Measurements from ENCODE around the gene MICAL1. TPM values are rescaled to one million over a fixed set of nuclear protein-coding genes. Genes with fewer than 3 reads are reported as not detected.

MICAL1 gene
- polyA plus RNA-seq (ENCODE audit: insufficient read length in 3 of 3), result 10 to 100 TPM; 23.2 to 32.8 (median 29.2) TPM
- long read RNA-seq, donor 1, result 0 reads
- long read RNA-seq, donor 2, partial matches to known transcripts, result 0 of 1 reads
- long read RNA-seq, donor 2, other reads (novel, unspliced or antisense), result 0 of 1 reads
- long read RNA-seq, donor 3, partial matches to known transcripts, result 5 of 6 reads
- long read RNA-seq, donor 3, other reads (novel, unspliced or antisense), result 0 of 6 reads
- long read RNA-seq, donor 4, partial matches to known transcripts, result 0 of 1 reads
- long read RNA-seq, donor 4, other reads (novel, unspliced or antisense), result 0 of 1 reads
- long read RNA-seq, donor 5, result 0 reads
- long read RNA-seq, donor 6, result 0 reads
- long read RNA-seq, donor 7, result 0 reads
- long read RNA-seq, donor 8, result 0 reads
- long read RNA-seq, donor 9, partial matches to known transcripts, result 0 of 1 reads
- long read RNA-seq, donor 9, other reads (novel, unspliced or antisense), result 0 of 1 reads
- long read RNA-seq, donor 10, result 0 reads
- long read RNA-seq, donor 11, result 0 reads
- long read RNA-seq, donor 12, result 0 reads
- long read RNA-seq, donor 13, result 0 reads
- long read RNA-seq, donor 14, result 0 reads
- long read RNA-seq, donor 15, result 0 reads
- long read RNA-seq, donor 16, result 0 reads

DNA sequence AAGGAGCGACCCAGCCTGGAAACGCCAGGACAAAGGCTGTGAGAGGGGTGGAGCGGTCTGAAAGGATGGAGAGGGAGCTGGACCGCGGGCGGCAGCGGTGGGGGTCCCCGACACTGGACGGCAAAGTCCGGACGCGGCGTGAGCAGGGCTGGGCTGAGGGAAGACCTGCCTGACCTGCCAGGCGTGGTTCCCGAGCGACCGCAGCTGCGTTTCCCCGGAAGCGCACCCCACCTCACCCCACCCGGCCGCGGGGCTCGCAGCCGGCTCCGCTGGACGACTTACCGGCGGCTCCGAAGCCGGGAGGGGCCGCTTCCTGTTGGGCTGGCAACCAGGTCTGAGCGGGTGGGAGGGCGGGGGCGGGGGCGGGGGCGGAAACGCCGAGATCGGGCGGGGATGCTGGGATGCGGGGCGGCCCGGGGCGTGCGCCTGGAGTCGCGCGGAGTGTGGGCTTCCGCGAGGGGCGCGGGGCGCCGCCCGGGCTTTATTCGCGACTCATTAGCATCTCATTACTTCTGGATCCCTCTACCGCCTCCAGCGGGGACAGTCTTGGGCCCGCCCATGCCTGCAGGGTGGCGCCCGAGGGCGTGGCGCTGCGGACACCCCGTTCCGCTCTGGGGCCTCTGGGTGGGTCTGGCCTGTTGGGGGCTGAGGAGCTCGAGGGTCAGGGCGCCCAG is at the start of gene MICAL1:
Gene MICAL1, minus strand, starts transcription at position 336 of the 674 bp plus-strand sequence. CDS start 1,576 bp downstream, outside the sequence.
- peak in 3 of 11 donors; percentile 38 to 48 (median 38) for DNase-seq (ENCODE audit: extremely low read depth in 1 of 11, low read depth in 9 of 11, low spot score in 4 of 11)

DNA sequence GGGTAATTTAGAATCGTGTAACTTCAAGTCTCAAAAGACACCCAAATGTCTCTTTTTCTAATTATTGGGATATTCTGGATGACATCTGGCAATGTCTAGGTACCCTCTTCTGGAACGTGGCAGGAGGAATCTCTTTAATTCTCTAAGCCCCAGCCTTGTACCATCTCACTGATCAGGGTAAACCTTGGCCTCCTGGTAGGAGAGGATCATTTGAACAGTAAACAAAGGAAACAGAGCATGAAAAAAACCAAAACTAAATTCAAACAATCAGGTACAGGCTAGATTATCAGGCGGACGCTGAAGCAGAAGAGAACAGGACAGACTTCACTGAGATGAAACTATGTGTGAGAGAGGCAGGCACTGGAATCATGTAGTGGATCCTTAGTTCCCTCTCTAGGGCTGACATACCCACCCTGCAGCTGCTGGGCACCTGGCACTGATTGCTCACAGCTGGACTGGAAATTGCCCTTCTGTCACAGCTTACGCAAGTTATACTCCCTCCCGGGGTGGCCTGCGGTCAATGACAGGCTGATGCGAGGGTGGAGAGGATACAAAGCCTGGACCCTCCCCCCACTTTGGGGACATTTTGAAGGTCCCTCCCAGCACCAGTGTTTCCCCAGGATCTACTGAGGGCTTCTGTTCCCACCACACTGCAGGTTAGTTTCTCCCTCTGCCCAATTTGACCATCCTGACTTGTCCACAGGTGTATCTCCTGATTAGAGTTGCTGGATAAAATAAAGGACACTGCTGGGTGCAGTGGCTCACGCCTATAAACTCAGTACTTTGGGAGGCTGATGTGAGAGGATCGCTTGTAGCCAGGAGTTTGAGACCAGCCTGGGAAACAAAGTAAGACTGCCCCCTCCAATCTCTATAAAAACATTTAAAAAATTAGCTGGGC is 48.0 kb upstream of the MICAL1 start:
- DNase-seq (ENCODE audit: extremely low read depth in 1 of 11, low read depth in 9 of 11, low spot score in 4 of 11), result peak in 1 of 11 donors; percentile 27

- no peak for DNase-seq (ENCODE audit: extremely low read depth in 1 of 11, low read depth in 9 of 11, low spot score in 4 of 11)
Observed at GRCh38 chr6:109498936-109499335, 43.4 kb upstream of the MICAL1 start.

GRCh38 chr6:109498052-109498451 is 42.5 kb upstream of the MICAL1 start:
- no peak for DNase-seq (ENCODE audit: extremely low read depth in 1 of 11, low read depth in 9 of 11, low spot score in 4 of 11)

GRCh38 chr6:109496036-109496772 is 40.6 kb upstream of the MICAL1 start:
- no peak for DNase-seq (ENCODE audit: extremely low read depth in 1 of 11, low read depth in 9 of 11, low spot score in 4 of 11)

- no peak for DNase-seq (ENCODE audit: extremely low read depth in 1 of 11, low read depth in 9 of 11, low spot score in 4 of 11)
Observed at GRCh38 chr6:109493865-109494264, 38.3 kb upstream of the MICAL1 start.

DNA sequence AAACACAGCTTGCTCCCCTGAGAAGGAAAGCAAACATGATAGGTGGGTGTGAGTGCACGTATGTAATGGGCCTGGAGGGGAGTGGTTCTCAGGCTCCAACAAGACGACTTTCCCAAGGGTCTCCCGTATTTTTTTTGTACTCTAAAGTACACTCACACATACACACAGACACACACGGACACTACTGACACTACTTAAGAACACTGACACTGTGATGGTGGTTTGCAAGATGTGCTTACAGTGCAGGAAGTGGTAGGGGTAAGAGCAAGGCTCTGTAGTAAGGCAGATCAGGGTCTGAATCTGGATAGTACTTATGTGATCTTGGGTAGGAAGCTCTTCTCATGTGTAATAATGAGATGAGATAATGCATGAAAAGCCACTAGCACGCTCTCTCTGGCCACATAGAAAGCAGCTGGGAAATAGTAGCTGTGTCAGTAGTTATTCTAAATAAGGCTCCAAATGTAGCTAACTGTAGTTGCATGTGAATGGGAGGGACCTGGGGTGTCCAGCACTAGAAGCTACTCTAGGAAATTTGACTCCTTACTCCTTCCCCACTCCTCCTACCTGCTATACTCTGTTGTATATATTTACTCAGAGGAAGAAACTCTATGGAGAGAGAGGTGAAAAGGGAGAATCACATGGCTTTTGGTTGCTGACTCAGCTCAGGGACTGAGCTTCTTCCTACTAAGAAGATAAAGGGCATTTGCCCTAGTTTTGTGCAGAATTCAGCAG is 35.8 kb upstream of the MICAL1 start:
- DNase-seq (ENCODE audit: extremely low read depth in 1 of 11, low read depth in 9 of 11, low spot score in 4 of 11), result no peak

- no peak for DNase-seq (ENCODE audit: extremely low read depth in 1 of 11, low read depth in 9 of 11, low spot score in 4 of 11)
Observed at GRCh38 chr6:109490713-109491112, 35.1 kb upstream of the MICAL1 start.

DNA sequence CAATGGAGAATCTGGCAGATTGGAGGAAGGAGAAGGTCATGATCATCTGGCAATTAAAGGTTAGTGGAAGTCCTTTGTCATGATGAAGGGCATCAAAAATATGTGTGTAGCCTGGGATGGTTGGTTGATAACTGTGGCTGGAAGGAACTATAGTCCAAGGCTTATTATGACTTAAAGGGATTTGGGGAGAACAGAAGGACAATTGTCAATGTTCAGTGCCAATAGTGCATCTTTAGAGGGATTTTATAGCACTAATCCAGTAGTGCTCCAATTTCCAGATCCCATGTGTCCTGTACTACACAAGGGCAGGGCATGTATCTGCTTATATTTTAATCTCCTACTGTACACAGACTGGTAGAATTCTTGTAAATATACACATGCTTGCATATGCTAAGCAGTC is 32.4 kb upstream of the MICAL1 start:
- DNase-seq (ENCODE audit: extremely low read depth in 1 of 11, low read depth in 9 of 11, low spot score in 4 of 11), result no peak

DNA sequence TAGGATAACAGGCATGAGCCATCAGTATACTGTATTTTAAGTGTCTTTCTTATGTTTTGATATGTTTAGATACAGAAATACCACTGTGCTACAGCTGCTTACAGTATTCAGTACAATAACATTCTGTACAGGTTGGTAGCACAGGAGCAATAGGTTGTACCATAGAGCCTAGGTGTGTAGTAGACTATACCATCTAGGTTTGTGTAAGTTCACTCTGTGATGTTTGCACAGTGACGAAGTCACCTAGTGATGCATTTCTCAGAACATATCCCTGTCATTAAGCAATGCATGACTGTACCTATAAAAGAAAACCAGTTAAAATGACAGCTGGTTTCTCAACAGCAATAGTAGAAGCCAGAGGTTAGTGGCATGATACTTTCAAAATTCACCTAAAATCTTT is 30.5 kb upstream of the MICAL1 start:
- DNase-seq (ENCODE audit: extremely low read depth in 1 of 11, low read depth in 9 of 11, low spot score in 4 of 11), result no peak

- no peak for DNase-seq (ENCODE audit: extremely low read depth in 1 of 11, low read depth in 9 of 11, low spot score in 4 of 11)
Observed at GRCh38 chr6:109485266-109485935, 29.8 kb upstream of the MICAL1 start.

- DNase-seq (ENCODE audit: extremely low read depth in 1 of 11, low read depth in 9 of 11, low spot score in 4 of 11), result no peak
Observed at GRCh38 chr6:109484122-109484521, 28.6 kb upstream of the MICAL1 start.

- DNase-seq (ENCODE audit: extremely low read depth in 1 of 11, low read depth in 9 of 11, low spot score in 4 of 11), result no peak
Observed at GRCh38 chr6:109483735-109484057, 28.1 kb upstream of the MICAL1 start.

DNA sequence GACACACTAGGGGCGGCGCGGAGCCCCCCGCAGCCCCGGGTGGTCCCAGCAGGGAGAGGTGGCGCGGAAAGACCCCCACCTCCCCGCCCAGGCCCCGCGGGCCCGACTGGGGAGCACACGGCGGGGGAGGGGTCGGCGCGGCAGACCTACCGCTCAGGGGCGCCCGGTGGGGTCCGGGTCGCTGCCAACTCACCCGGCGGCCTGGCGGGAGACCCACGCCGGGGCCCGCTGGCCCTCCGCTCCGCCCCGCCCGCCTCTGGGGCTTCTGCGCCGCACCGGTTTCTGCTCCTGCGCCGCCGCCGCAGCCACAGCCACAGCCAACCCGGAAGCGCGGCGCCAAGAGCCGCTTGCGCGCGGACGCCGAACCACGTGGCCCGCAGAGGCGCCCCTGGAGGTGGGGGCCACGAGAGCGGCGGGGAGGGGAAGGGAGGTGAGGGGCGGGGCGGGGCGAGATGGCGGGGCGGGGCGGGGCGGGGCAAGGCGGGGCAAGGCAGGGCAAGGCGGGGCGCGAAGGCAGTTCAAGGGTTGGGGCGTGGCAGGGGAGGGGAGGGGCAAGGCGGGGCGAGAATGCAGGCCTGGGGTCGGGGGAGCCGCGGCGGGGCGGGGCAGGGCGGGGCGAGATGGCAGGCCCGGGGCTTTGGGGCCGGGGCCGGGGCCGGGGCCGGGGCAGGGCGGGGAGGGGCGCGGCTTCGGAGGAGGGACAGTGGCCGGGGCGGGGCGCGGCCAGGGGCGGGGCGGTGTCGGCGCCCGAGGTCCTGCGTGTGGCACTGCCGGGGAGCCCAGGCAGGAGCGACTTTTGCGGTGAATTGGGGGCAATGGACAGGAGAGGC is 27.5 kb upstream of the MICAL1 start, which contains the start of gene ZBTB24:
Gene ZBTB24, minus strand, starts transcription at position 315 of the 830 bp plus-strand sequence. CDS start 1,193 bp downstream, outside the sequence.
- DNase-seq (ENCODE audit: extremely low read depth in 1 of 11, low read depth in 9 of 11, low spot score in 4 of 11), result peak in 9 of 11 donors; percentile 68 to 85 (median 78)

DNA sequence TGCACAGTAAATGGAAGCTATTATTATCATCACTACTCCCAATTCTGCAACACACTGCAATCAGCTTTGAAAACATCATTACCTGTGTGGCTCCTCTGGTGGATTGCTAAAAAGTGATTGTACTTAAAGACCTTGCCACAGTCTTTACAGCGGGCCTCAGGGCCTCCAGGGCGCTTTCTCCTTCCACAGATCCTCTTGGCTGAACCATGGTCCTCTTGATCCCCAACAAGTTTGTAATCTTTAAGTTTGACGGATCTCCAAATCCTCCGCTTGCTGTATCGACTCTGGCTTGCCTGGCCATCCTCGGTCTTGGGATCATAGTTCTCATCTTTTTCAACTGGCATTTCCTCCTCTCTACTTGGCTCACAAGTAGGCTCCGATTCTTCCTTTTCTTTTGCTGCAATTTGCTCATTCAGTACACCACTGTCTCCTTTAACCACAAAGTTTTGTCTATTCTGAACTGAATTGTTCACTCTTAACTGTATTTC is 25.5 kb upstream of the MICAL1 start:
- DNase-seq (ENCODE audit: extremely low read depth in 1 of 11, low read depth in 9 of 11, low spot score in 4 of 11), result no peak
